ENCODE results near the gene SORCS3. TPM values are rescaled to one million over a fixed set of nuclear protein-coding genes. Genes with fewer than 3 reads are reported as not detected.

The SORCS3 gene
- polyA plus RNA-seq, 12 donors = 0.03 to 0.33 (median 0.06) TPM; not detected in 2

- DNase-seq = no peak
Observed at GRCh38 chr10:104842704-104843103, 201.6 kb downstream of the SORCS3 start.

DNA sequence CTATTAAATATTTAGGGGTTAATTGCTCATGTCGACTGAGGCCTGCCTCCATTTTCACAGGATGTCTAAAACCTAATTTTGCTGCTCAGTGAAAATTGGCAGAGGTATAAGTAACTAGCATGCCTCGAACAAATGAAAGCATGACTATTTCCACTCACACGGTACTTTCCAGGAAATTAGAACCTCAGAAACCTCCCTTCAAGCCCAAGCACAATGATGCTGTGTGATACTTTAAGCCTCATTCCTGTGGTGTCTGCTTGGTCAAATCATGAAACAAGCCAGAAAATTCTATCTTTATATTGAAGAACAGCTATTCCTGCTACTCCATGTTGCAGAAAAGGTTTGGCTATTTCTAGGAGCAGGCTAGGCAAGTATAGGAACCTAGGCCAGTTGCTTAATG, 203.0 kb downstream of the SORCS3 start:
- DNase-seq = no peak

DNA sequence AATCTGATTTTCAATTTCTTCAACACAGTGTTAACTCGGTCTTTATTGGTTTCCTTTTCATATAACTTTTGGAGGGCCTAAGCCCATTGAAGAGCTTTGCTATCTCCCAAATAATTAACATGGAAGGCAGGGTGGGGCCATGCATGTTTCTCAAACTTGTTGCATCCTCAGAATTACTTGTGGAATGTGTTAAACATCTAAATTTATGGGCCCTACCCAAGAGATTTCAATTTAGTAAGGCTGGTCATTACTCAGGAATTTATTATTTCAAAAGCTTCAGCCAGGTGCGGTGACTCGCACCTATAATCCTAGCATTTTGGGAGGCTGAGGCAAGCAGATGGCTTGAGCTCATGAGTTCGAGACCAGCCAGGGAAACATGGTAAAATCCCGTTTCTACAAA, 208.9 kb downstream of the SORCS3 start:
- no peak for DNase-seq

DNA sequence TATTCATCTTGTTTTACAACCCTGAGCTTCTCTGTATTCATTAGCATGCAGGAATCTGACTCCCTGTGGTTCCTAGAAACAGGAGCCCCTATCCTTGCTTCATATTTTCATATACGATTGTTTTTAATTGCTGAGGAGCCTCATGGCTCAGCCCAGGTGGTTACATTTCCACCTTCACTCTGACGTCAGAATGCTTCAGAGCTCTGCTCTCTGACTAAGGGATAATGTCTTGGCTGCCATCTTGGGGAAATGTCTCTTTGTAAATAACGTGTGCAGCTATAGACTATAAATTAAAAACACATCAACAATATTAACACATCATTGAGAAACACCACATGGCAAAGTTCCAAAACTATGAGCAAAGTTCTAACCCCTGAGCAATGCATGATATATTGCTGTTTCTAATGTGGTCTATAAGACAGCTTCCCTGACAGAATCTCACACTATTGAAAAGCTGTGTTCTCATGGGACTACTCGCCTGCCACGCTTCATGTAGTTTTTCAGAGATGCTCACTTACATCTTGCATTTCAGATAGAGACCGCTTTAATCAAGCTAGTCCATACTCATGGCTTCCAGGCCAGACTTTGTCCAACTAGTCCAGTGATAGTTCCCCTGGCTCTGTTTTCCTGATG, 227.0 kb downstream of the SORCS3 start:
- DNase-seq = no peak

DNA sequence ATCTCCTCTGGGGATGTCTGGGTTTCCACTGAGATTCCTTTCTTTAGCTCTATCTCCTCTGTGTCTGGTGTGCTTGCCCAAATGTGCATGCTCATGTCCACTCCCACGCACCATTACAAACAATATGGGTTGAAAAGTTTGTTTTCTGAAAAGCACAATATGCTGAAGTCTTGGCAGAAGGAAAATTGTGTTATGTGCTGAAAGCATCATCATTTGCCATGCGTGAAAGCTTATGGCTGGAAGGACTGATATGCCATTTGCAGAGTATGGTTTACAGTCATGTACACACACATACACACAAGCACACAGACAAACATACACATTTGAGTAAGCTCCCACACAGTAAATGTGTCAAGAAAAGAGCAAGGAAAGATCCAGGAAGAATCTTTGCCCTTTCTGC, 231.6 kb downstream of the SORCS3 start:
- DNase-seq = no peak

GRCh38 chr10:104873161-104873560, 232.1 kb downstream of the SORCS3 start:
- no peak for DNase-seq

- DNase-seq = no peak
Observed at GRCh38 chr10:104875561-104875960, 234.5 kb downstream of the SORCS3 start.

DNA sequence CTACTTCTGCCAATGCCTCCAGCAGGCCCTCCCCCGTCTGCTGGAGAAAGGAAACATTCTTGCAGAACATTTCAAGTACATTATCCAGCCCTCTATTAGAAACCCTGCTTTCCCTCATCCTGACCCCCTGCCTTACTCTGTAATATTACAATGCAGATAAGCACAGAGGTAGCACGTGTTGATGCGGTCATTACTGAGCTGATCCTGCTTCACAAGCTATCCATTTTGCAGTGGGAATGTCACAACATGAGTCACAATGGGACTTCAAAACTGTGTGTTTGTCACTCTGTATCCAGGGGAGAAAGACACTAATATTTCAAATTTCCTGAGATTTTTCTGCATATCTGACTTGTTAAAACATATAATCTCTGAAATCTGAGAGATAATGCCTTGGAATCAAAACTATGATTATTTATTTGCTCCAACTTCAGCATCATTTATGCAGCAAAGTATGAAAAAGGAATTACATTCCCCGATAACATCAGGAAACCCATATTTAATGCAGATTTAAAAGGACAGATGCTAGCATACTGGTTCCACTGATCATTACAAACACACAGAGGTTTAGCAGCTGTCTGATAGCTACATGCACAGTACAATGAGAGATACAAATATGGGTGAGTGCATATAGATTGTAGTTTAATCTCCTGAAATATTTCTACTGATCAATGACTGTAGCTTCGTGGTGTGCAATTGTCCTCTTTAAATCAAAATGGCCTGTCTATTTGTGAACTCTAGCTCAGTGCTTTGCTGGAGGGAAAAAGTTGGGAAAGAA, 239.7 kb downstream of the SORCS3 start:
- no peak for DNase-seq

- DNase-seq = no peak
Observed at GRCh38 chr10:104881740-104882139, 240.7 kb downstream of the SORCS3 start.

- DNase-seq = no peak
Observed at GRCh38 chr10:104892879-104893617, 252.0 kb downstream of the SORCS3 start.

GRCh38 chr10:104893701-104894100, 252.6 kb downstream of the SORCS3 start:
- DNase-seq = no peak

DNA sequence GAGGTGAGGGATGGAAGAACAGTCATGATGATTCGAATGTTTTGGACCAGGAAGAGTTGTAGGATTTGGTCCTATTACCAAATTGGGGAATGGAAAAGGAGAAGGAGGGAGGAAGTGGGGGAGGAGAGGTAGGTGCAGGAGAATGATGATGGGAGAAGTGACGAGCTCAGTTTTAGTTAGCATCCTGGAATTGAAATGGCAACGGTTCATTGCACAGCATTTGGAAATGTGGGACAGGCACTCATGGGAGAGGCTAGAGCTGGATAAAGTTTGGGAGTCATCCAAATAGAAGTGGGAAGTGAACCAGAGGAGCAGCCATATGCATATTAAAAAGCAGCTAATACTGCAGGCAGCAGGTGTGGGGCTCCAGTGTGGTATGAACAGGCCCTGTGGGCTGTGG, 253.6 kb downstream of the SORCS3 start:
- peak; percentile 37 for DNase-seq

GRCh38 chr10:104895541-104895940, 254.5 kb downstream of the SORCS3 start:
- peak; percentile 89 for DNase-seq

GRCh38 chr10:104895981-104896380, 254.9 kb downstream of the SORCS3 start:
- DNase-seq = no peak

DNA sequence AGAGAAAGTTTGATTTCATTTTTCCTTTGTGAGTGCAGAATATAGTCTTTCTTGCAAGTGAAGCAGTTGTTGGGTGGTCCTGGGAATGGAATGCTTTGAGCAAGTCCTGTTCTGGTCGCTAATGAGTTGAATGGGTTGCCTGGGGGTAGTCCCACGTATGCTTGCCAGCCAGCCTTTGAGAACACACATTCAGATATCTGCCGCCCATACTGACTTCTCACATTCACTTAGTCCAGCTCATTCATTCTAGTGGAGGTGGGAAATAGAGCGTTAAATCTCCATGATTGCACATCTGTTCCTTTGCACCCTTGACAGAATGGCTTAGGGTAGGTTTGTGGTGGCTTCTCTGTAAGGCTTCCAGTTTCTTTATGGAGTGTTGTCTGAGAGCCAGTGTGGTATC, 256.6 kb downstream of the SORCS3 start:
- DNase-seq = no peak

DNA sequence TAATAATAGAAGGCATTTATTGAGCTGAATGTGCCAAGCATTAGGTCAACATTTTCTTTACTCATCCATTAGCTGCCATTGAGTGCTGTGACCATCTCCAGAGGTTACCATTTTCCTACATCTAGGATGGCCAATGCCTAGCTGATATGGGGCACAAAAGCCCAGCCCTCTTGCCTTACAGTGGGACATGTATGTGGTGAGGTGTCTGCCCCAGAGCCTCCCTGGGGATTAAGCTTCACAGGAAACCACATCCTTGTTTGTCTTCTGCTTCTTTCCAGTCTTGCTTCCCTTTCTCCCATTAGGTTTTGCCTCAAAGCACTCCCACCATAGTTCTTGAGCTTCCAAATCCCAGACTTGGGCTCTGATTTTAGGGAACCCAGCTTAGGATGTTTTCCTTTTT, 258.7 kb downstream of the SORCS3 start:
- no peak for DNase-seq

GRCh38 chr10:104903433-104903832, 262.3 kb downstream of the SORCS3 start:
- no peak for DNase-seq

- no peak for DNase-seq
Observed at GRCh38 chr10:104904753-104905323, 263.7 kb downstream of the SORCS3 start.

DNA sequence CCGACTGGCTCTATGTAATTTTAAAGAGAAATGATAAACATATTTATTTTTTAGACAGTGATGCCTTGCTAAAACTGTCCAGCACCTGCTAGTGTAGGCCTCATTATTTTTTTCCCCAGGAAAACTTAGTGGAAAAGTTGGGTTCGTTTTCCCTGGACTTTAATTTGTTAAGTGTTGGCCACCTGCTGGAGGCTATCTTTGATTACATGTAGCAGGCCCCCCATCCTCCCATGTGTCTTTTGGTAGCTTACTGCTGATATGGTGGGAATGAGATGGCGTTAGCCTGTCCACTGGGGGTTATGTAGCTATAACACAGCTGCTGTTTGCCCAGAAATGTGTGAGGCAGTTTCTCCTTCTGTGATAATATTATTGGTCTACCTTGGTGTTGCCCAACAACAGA, 265.0 kb downstream of the SORCS3 start:
- DNase-seq = no peak

DNA sequence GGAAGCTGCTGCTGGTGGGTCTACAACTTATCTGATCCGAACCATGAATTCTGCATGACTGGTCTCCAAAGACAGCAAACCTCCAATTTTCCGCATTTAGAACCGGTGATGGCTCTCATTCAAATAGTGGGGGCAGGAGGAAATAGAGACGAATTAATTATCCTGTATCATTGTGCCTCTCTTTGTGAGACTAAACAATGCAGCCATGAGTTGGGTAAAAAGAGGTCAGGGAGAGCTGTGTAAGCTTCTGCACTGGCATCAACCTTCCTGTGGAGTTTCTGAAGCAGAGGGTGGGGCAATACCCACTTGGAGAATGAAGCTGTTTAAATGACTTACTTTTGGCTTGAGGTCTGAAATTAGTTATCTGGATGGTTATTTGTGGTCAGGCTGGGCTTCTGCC, 266.4 kb downstream of the SORCS3 start:
- DNase-seq = no peak

- no peak for DNase-seq
Observed at GRCh38 chr10:104908581-104908980, 267.5 kb downstream of the SORCS3 start.

DNA sequence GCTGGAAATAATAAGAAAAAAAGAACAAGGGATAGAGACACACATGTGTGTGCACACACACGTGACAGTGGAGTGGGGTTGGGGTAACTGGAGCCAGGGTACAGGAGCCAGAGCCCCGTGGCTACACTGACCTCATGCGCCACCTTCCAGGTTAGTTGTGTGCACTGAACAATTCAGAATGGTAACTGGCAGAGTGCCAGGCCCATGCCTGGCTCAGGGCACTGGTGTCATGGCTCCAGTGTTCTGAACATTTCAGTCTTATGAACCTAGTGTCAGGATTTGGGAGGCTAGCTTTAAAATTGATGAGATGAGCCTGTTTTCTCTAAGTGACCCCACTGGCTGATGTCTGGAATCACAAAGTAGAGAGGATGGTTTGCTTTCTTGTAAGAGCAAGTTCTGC, 269.6 kb downstream of the SORCS3 start:
- no peak for DNase-seq

GRCh38 chr10:104913390-104913789, 272.3 kb downstream of the SORCS3 start:
- no peak for DNase-seq

Measured in muscle of arm (tissue), 12 donors.